Stimulated activated CD8-positive, alpha-beta memory T cell treated with anti-CD3 and anti-CD28 coated beads, Interleukin-2, amount 100 ng/mL, for 48 hours (primary cell): ENCODE results near the gene RSPO4.

ENCODE experiments used
- DNase-seq, 2 donors: peaks; one replicate each; pipeline ENCODE4 v3.0.0-alpha.2; 2020; ENCODE audit warnings: low read depth in 2 of 2

The RSPO4 gene

DNA sequence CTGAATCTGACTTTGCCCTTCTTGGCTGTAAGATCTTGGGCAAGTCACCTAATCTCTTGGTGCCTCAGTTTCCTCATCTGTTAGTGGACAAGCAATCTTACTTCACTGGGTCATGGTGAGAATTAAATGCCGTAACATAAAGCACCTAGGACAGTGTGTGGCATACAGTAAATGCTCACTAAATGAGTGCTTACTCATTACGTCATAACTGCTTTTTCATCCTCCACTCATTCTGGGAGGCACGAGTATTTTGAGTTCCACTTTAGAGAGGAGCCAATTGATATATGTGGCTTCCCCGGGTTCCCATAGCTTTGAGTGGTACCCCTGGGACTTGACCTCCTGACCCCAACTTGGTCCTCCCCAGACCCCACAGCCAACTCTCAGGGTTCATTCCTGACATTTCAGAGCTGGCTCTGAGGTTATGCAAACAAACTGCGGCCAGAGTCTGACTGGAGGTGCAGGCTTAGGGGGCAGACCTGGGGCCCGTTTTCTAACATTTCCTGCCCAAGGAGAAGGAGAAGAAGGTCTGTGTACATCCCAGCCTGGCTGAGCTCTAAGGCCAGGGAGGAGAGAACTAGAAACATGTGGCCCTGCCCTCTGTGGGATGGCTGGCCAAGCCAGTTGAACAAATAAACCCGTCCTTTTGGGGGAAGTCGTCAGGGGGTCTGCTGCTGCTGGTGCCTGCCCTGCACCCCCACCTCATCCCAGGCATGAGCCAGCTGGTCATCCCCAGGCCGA is 91.8 kb downstream of the RSPO4 start:
- DNase-seq, result no peak

- no peak for DNase-seq
Observed at GRCh38 chr20:909641-910040, 92.5 kb downstream of the RSPO4 start.
